Mesodermal cell (in vitro differentiated cells): ENCODE measurements around the gene COL13A1.

Source experiments
- H3K27ac ChIP-seq: 2 replicates; pipeline ENCODE4 v1.7.0; 2013; ENCODE audit warnings: mild to moderate bottlenecking, low read depth, low read length, moderate library complexity; ENCODE audit not compliant: severe bottlenecking
- H3K36me3 ChIP-seq: 2 replicates; pipeline ENCODE4 v1.7.1; 2013; ENCODE audit warnings: mild to moderate bottlenecking, low read length, moderate library complexity; ENCODE audit not compliant: control insufficient read depth, insufficient read depth
- H3K4me1 ChIP-seq: one replicate; pipeline ENCODE4 v1.7.1; 2013; ENCODE audit warnings: mild to moderate bottlenecking, low read length; ENCODE audit not compliant: insufficient read depth, control insufficient read depth, poor library complexity, severe bottlenecking
- H3K4me3 ChIP-seq: 2 replicates; pipeline ENCODE4 v1.7.0; 2013; ENCODE audit warnings: low read length, control low read depth, mild to moderate bottlenecking; ENCODE audit not compliant: insufficient read depth, poor library complexity, severe bottlenecking; ENCODE audit errors: extremely low read depth
- H3K9me3 ChIP-seq: 2 replicates; pipeline ENCODE4 v1.7.1; 2013; ENCODE audit warnings: mild to moderate bottlenecking, low read length, moderate library complexity; ENCODE audit not compliant: control insufficient read depth
- WGBS, 2 experiments: methylation state at CpG; one replicate each; pipeline ENCODE4 v1.1.5; 2013; ENCODE audit warnings: missing lambda C conversion rate in 2 of 2; ENCODE audit not compliant: insufficient coverage in 2 of 2; 5-methylcytosine and 5-hydroxymethylcytosine counted together

The COL13A1 gene

GRCh38 chr10:69819716-69820506, 18.2 kb downstream of the COL13A1 start:
- Histone ChIP-seq H3K4me3 (no peak overlapping the region), H3K36me3 (peaks cover 13% of the 10 kb centered on the region), H3K9me3 (peaks cover 8% of the 10 kb centered on the region), H3K4me1 (peaks cover 15% of the 10 kb centered on the region), H3K27ac (no peak overlapping the region)
- 88 to 89% methylated on average over 4 of the region's 5 CpGs for WGBS, 2 experiments

- Histone ChIP-seq H3K4me1 (peaks cover 15% of the 10 kb centered on the region), H3K9me3 (peaks cover 8% of the 10 kb centered on the region), H3K4me3 (no peak overlapping the region), H3K27ac (no peak overlapping the region), H3K36me3 (peaks cover 17% of the 10 kb centered on the region)
- WGBS, 2 experiments: 88 to 100% methylated on average over 3 to 4 of the region's 4 CpGs
Measured at GRCh38 chr10:69820817-69821216, 19.1 kb downstream of the COL13A1 start.

GRCh38 chr10:69825604-69826003, 23.9 kb downstream of the COL13A1 start:
- H3K36me3 ChIP-seq: peaks cover 18% of the 10 kb centered on the region
- peaks cover 15% of the 10 kb centered on the region for H3K4me1 ChIP-seq
- 93 to 95% methylated on average over 5 to 6 of the region's 6 CpGs for WGBS, 2 experiments
- no peak overlapping the region for H3K4me3 ChIP-seq
- H3K9me3 ChIP-seq: no peaks in the 10 kb centered on the region
- H3K27ac ChIP-seq: no peak overlapping the region

GRCh38 chr10:69826094-69826493, 24.4 kb downstream of the COL13A1 start:
- Histone ChIP-seq H3K4me3 (no peak overlapping the region), H3K27ac (no peak overlapping the region), H3K36me3 (peaks cover 18% of the 10 kb centered on the region), H3K4me1 (peaks cover 15% of the 10 kb centered on the region), H3K9me3 (no peaks in the 10 kb centered on the region)
- WGBS, 2 experiments: 95 to 96% methylated on average over 8 to 9 of the region's 9 CpGs

GRCh38 chr10:69826789-69827554, 25.3 kb downstream of the COL13A1 start:
- H3K9me3 ChIP-seq: no peaks in the 10 kb centered on the region
- peaks cover 13% of the 10 kb centered on the region for H3K4me1 ChIP-seq
- WGBS, 2 experiments: 72 to 87% methylated on average over 3 to 4 of the region's 7 CpGs
- H3K4me3 ChIP-seq: no peak overlapping the region
- H3K27ac ChIP-seq: no peak overlapping the region
- peaks cover 18% of the 10 kb centered on the region for H3K36me3 ChIP-seq

GRCh38 chr10:69828144-69828870, 26.6 kb downstream of the COL13A1 start:
- peaks cover 13% of the 10 kb centered on the region for H3K4me1 ChIP-seq
- H3K4me3 ChIP-seq: no peak overlapping the region
- peaks cover 11% of the 10 kb centered on the region for H3K36me3 ChIP-seq
- no peak overlapping the region for H3K27ac ChIP-seq
- no peaks in the 10 kb centered on the region for H3K9me3 ChIP-seq
- WGBS, 2 experiments: 69 to 78% methylated on average over 7 of the region's 9 CpGs

- peaks cover 5% of the 10 kb centered on the region for H3K36me3 ChIP-seq
- no peak overlapping the region for H3K4me3 ChIP-seq
- no peaks in the 10 kb centered on the region for H3K9me3 ChIP-seq
- H3K27ac ChIP-seq: no peak overlapping the region
- WGBS, 2 experiments: 87 to 93% methylated on average over 4 to 8 of the region's 8 CpGs
- H3K4me1 ChIP-seq: peaks cover 13% of the 10 kb centered on the region
Measured at GRCh38 chr10:69829775-69830174, 28.1 kb downstream of the COL13A1 start.

GRCh38 chr10:69831231-69831855, 29.6 kb downstream of the COL13A1 start:
- H3K36me3 ChIP-seq: no peaks in the 10 kb centered on the region
- H3K9me3 ChIP-seq: no peaks in the 10 kb centered on the region
- WGBS, 2 experiments: 69 to 85% methylated on average over 4 to 5 of the region's 5 CpGs
- no peak overlapping the region for H3K27ac ChIP-seq
- H3K4me3 ChIP-seq: no peak overlapping the region
- peaks cover 13% of the 10 kb centered on the region for H3K4me1 ChIP-seq

GRCh38 chr10:69835233-69835632, 33.5 kb downstream of the COL13A1 start:
- WGBS, 2 experiments: 93 to 96% methylated on average over 4 to 6 of the region's 6 CpGs
- Histone ChIP-seq H3K4me3 (no peak overlapping the region), H3K27ac (no peak overlapping the region), H3K9me3 (no peaks in the 10 kb centered on the region), H3K4me1 (peaks cover 17% of the 10 kb centered on the region), H3K36me3 (no peaks in the 10 kb centered on the region)
